Measurements from ENCODE around the gene TTLL7.

TTLL7 gene

GRCh38 chr1:83998498-83999315 is at the start of gene TTLL7:
Gene TTLL7, minus strand, starts transcription at chr1:83999132. Its CDS starts 46,921 bp downstream, at chr1:83952211.
- DNase-seq (ENCODE audit: low read depth, low spot score), result peak; percentile 91

- no peak for DNase-seq (ENCODE audit: low read depth, low spot score)
These were observed 43.5 kb upstream of the TTLL7 start for GRCh38 chr1:84042461-84042860.

- no peak for DNase-seq (ENCODE audit: low read depth, low spot score)
These were observed 39.1 kb upstream of the TTLL7 start for GRCh38 chr1:84037758-84038611.

- DNase-seq (ENCODE audit: low read depth, low spot score), result no peak
These were observed 32.9 kb upstream of the TTLL7 start for GRCh38 chr1:84031802-84032327.

GRCh38 chr1:84027368-84027767 is 28.4 kb upstream of the TTLL7 start:
- no peak for DNase-seq (ENCODE audit: low read depth, low spot score)

GRCh38 chr1:84025966-84026365 is 27.0 kb upstream of the TTLL7 start:
- DNase-seq (ENCODE audit: low read depth, low spot score), result no peak

GRCh38 chr1:84021822-84022221 is 22.9 kb upstream of the TTLL7 start:
- no peak for DNase-seq (ENCODE audit: low read depth, low spot score)

- DNase-seq (ENCODE audit: low read depth, low spot score), result no peak
These were observed 21.2 kb upstream of the TTLL7 start for GRCh38 chr1:84020151-84020550.

GRCh38 chr1:84019217-84019616 is 20.3 kb upstream of the TTLL7 start:
- DNase-seq (ENCODE audit: low read depth, low spot score), result no peak

- no peak for DNase-seq (ENCODE audit: low read depth, low spot score)
These were observed 14.8 kb upstream of the TTLL7 start for GRCh38 chr1:84013708-84014107.

- no peak for DNase-seq (ENCODE audit: low read depth, low spot score)
These were observed 13.1 kb upstream of the TTLL7 start for GRCh38 chr1:84012018-84012417.

GRCh38 chr1:84010136-84010535 is 11.2 kb upstream of the TTLL7 start:
- DNase-seq (ENCODE audit: low read depth, low spot score), result no peak

GRCh38 chr1:84008631-84009030 is 9.7 kb upstream of the TTLL7 start:
- no peak for DNase-seq (ENCODE audit: low read depth, low spot score)

GRCh38 chr1:84006591-84006990 is 7.7 kb upstream of the TTLL7 start:
- no peak for DNase-seq (ENCODE audit: low read depth, low spot score)

GRCh38 chr1:84001501-84001900 is 2.6 kb upstream of the TTLL7 start:
- DNase-seq (ENCODE audit: low read depth, low spot score), result no peak

- no peak for DNase-seq (ENCODE audit: low read depth, low spot score)
These were observed 2.1 kb upstream of the TTLL7 start for GRCh38 chr1:84000954-84001495.

GRCh38 chr1:84000196-84000885 is 1.4 kb upstream of the TTLL7 start:
- no peak for DNase-seq (ENCODE audit: low read depth, low spot score)

GRCh38 chr1:83999316-83999819 is 436 bp upstream of the TTLL7 start:
- DNase-seq (ENCODE audit: low read depth, low spot score), result peak; percentile 91

GRCh38 chr1:83998205-83998497 is 781 bp downstream of the TTLL7 start:
- DNase-seq (ENCODE audit: low read depth, low spot score), result no peak

- no peak for DNase-seq (ENCODE audit: low read depth, low spot score)
These were observed 1.3 kb downstream of the TTLL7 start for GRCh38 chr1:83997631-83998030.

- peak; percentile 47 for DNase-seq (ENCODE audit: low read depth, low spot score)
These were observed 2.3 kb downstream of the TTLL7 start for GRCh38 chr1:83996621-83997020.

- DNase-seq (ENCODE audit: low read depth, low spot score), result no peak
These were observed 2.7 kb downstream of the TTLL7 start for GRCh38 chr1:83996191-83996590.
